Hepatic stellate cell (primary cell): ENCODE data around the gene TPCN1.

Experiments
- DNase-seq: peaks from one replicate; pipeline ENCODE4 v3.0.0; 2011; ENCODE audit warnings: low spot score

The TPCN1 gene

DNA sequence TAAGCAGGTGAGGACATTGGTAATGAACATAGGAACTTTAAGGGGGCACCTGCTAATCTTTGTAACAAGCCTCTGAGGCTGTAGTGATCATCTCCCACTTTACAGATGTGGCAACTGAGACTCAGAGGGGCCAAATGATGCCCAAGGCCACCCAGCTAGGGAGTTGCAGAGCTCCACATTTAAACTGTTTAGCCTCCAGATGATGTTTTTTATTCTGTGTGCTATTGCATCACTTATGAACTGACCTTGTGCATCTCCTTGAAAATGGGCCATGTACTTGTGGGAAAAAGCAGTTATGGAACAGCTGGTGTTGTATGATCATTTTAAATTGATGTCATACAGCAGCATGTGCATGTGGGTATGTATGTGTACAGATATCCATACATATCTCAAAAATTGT is 41.4 kb downstream of the TPCN1 start:
- DNase-seq = no peak

DNA sequence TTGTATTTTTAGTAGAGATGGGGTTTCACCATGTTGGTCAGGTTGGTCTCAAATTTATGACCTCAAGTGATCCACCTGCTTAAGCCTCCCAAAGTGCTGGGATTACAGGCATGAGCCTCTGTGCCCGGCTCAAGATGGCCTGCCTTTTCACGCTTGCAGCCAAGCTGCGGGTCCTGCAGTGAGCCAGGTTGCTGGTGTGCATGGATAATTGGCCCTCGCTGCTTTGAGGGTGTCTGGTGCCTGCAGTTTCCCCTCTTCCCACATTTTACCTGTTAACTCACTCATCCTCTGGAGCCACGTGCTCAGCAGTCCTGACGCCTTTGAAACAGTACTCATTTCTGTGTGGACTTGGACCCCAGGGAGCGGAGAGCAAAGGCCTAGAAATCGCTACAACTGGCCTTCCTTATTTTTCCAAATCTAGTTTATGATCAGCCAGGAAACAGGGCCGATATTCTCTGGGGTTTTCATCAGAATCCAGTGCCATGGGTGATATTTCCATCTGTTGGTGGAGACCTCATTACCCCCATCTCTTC is 42.2 kb downstream of the TPCN1 start:
- no peak for DNase-seq

DNA sequence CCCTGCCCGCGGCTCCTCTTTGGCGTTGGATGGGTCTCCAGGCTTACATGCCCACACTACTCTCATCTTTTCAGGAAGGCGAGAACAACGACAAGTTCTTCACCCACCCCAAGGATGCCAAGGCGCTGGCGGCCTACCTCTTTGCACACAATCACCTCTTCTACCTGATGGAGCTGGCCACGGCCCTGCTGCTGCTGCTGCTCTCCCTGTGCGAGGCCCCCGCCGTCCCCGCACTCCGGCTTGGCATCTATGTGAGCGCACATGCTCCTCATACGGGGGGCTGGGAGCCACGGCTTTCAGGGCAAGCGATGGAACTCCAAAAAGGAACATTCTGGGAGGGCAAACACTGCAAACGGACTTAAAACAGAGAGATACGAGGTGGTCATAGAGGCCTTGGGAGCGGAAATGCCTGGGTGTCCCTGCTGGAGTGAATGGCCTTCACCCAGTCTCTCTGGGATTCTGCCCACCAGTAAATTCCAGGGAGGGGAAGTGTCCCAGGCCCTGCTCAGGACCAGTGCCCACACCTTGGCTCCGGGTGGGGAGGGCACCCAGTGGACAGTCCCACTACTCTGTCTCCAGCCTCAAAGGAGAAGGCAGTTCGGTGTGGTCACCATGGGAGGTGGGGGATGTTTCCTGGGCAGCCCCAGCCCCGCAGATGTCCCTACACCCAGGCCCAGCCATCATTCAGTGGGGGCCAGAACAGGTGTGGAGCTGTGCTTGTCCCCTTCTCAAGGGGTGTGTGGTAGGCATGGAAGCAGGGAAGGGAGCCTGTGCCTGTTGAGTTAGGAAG is 45.0 kb downstream of the TPCN1 start:
- no peak for DNase-seq

DNA sequence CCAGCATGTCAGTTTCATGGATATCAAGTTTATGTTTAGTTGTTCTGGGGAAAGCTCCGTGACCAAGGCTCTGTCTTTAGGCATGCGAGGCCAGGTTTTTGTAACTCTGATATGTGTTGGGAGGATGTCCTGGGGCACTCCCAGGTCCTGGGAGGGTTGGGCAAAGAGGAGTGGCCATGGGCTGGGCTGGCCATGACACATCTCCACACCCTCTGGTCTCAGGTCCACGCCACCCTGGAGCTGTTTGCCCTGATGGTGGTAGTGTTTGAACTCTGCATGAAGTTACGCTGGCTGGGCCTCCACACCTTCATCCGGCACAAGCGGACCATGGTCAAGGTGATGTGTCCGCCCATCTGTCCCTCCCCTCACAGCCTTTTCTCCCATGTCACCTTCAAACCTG is 46.4 kb downstream of the TPCN1 start:
- no peak for DNase-seq

DNA sequence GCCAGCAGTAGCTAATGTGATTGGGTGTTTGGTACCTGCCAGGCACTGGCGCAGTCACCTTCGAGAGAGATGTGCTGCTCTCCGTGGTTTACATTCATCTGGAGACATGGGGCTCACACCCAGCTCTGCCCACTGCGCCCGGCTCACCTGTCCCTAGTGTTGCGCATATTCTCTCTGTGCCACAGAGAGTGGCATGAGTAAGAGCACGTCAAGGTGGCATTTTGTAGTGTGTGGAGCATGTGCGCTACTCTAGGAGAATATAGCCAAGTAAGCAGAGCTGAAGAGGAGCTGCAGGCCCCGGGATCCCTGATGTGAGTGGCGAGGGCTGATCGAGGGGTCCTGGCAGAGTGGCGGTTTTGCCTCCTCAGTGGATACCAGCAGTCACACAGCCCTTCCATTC is 46.9 kb downstream of the TPCN1 start:
- no peak for DNase-seq

GRCh38 chr12:113268621-113269020 is 47.4 kb downstream of the TPCN1 start:
- DNase-seq = no peak

DNA sequence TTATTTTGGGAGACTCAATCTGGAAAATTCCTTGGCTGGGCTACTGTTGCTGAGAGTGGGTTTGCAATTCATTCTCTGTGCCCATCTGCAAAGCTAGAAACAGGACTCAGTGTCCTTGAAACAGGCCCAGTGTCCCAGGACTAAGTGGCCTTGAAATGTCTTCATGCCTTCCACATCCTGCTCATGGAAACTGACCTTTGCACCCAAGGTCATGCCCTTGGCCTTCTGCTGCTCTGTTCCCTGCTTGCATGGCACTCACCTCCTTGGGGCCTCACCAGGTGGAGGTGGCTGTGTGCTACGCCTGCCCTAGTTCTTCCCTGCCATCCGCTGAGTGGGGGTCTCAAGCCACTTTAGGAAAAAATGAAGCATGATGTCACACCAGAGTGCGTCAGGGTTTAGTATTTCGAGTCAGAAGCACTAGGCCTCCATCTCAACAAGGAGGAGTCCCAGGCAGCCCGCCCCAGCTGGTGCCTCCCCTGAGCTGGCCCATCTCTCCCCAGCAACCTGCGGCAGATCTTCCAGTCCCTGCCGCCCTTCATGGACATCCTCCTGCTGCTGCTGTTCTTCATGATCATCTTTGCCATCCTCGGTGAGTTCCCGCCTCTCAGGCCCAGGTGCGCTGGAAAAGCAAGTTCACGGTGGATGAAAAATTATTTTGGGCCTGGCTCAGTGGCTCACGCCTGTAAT is 48.1 kb downstream of the TPCN1 start:
- DNase-seq = no peak

- DNase-seq = no peak
Observed at GRCh38 chr12:113270709-113271009, 49.4 kb downstream of the TPCN1 start.

- DNase-seq = no peak
Observed at GRCh38 chr12:113271466-113271852, 50.2 kb downstream of the TPCN1 start.

DNA sequence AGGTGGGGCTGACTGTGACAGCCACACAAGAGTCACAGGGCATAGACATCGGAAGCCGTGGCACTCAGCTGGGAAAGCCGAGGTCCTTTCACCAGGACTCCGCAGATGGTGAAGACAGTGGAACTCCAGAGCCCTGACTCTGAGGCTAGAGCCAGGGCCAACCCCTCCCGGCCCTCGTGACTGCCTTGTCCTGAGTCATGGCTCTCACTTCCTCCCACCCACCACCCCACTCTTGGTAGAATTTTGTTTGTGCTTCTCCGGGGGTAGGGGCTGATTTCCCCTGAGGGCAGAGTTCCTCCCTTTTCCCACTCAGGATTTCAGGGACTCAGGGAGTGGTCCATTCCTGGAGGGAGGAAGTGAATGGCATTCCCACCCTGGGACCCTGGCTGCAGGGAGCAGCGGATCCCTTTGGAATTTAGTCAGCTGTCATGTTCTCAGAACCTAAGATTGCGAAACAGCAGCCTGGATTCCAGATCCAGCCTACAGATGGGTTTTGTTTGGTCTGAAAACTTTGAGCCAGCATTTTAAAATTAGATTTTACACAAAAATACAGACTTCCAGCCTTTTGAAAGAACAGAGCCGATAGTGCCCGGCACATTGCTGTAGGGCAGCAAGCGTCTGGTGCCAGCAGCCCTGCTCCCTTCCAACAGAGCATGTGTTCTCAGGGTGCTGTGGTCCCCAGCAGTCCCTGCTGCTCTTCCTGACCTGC is 50.7 kb downstream of the TPCN1 start:
- DNase-seq = peak; percentile 97

DNA sequence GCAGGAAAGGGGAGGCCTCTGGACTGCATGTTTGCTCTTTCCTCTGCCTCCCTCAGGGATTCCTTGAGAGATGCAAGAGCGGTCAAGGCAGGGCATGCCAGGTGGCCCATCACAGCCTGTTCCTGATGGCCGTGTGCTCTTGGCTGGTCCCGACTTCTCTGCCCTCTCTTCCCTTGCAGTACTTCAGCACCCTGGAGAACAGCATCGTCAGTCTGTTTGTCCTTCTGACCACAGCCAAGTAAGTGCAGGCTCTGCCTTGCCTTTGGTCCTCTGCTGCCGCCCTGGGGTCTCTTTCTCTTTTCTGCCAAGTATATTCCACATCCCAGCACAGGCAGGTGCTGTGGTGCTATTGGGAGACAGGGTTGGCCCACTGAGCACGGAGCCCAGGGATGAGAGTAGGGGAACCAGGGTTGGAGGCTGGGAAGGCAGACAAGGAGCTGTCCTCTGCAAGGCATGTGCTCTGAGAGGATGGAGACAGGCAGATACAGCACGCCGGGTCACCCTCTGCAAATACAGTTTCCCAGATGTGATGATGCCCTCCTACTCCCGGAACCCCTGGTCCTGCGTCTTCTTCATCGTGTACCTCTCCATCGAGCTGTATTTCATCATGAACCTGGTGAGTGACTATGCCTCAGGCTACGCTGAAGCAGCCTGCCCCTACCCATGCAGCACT is 51.9 kb downstream of the TPCN1 start:
- no peak for DNase-seq

DNA sequence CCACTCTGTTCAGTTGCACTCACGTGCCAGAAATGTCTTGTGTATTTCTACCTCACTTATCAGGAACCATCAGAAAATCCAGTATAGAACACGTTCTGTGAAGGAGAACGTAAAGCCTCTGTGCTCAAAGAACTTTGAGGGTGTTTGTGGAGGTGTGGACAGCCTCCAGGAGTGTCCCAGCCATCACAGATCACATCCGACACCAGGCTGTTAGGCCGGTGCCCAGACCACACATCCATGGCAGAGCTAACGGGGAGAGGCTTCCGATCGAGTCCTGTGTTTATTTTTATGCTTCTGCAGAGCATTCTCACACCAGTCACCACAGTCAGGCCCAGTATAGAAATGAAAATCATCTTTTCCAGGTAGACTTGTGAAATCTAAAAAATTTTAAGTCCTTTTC is 53.6 kb downstream of the TPCN1 start:
- no peak for DNase-seq

- no peak for DNase-seq
Observed at GRCh38 chr12:113276306-113276705, 55.0 kb downstream of the TPCN1 start.

DNA sequence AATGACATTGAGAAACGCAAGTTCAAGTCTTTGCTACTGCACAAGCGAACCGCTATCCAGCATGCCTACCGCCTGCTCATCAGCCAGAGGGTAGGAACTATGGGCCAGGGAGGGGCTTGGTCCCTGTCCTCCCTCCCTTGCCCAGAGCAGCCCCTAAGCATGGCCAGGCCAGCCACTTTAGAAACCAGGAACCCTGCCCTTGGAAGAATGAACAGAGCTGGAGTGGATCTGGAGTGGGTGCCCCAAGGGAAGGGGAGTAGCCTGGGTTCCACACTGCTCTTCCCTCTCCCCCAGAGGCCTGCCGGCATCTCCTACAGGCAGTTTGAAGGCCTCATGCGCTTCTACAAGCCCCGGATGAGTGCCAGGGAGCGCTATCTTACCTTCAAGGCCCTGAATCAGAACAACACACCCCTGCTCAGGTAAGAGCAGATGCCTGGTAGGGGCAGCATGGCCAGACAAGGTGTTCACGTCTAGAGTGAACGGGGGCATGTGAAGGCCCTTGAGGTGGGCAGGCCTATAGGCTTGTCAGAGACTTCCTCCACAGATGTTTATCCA is 55.8 kb downstream of the TPCN1 start:
- no peak for DNase-seq

GRCh38 chr12:113277511-113277910 is 56.2 kb downstream of the TPCN1 start:
- no peak for DNase-seq

DNA sequence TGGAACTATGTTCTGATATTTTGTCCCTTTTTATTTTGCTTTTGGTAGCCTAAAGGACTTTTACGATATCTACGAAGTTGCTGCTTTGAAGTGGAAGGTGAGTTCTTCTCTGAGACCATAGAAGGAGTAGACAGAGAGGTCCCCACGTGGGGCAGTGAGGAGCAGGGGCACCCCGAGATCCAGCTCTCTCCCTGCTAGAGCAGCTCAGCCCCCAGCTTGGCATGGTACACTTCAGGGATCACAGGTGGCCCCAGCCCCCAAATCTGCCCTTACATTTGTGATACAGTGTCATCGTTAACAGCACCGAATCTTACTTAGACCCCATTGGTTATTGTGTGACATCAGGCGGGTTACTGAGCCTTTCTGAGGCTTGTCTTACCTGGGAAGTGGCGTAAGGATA is 56.9 kb downstream of the TPCN1 start:
- no peak for DNase-seq

GRCh38 chr12:113278633-113279032 is 57.4 kb downstream of the TPCN1 start:
- no peak for DNase-seq

- no peak for DNase-seq
Observed at GRCh38 chr12:113284751-113285150, 63.5 kb downstream of the TPCN1 start.

DNA sequence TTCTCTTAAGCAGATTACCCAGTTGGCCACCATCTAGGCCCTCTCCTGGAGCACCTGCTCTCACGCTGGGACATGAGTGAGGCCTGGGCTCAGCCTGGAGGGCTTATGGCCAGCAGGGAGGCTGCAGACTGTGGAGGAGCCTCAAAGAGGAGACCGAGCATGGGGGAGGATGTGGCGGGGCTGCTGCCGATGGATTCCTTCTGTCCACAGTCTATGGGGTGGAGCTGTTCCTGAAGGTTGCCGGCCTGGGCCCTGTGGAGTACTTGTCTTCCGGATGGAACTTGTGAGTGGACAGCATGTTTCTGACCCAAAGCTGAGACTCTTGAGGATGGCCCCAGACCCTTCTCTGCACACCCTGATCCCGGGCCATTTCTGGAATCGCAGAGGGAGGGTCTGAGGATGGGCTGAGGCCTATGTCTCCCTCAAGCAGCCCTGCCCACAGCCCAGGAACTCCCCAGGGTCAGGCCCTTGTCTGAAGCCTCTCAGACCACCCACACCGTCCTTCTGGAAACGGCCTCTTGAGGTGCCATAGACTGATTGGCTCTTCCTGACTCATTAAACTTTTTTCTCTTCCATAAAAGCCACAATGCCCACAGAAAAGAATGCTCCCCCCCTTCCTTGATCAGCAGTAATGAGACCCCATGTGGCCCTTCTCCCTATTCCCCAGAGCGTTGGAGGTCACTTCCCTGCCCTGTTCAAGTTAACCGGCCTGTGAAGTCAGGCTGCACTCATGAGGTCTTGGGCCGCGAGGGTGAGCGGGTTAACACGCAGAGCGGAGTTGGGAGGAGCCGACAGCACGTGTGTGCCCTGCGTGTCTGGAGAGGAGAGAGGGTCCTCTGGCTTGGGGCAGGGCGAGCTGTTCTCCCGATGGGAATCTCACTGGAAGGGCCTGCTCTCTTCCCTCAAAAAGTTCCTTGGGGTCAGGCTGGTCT is 64.7 kb downstream of the TPCN1 start:
- DNase-seq = no peak

GRCh38 chr12:113286712-113287111 is 65.4 kb downstream of the TPCN1 start:
- DNase-seq = no peak
